GM21390 (cell line): ENCODE data around the gene PEX14.
"Not testable (repeated sequence)": the region's sequence is repeated elsewhere in the genome, so short reads cannot be mapped to it uniquely, and the experiment has no call there.

Experiments used
- ATAC-seq: cut with Tn5 transposase; IDR thresholded peaks from one replicate; pipeline ENCODE4 v1.9.1; 2021; ENCODE audit not compliant: unreplicated experiment

The PEX14 gene

DNA sequence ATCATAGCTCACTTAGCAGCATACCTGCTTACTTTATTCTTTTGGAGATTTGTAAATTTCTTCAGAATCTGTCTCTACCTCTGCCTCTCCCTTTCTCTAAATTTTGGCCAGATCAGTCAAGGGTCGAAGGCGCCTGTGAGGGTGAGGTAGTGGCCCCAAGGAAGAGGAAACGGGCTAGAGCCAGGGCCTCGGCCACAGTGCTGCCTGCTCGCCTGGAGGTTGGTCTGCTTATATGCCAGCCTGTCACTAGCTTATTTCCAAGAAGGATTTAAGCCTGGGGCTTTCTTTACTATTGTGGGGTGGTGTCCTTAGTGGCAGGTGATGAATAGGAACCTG, 19.6 kb downstream of the PEX14 start:
- no peak for ATAC-seq

DNA sequence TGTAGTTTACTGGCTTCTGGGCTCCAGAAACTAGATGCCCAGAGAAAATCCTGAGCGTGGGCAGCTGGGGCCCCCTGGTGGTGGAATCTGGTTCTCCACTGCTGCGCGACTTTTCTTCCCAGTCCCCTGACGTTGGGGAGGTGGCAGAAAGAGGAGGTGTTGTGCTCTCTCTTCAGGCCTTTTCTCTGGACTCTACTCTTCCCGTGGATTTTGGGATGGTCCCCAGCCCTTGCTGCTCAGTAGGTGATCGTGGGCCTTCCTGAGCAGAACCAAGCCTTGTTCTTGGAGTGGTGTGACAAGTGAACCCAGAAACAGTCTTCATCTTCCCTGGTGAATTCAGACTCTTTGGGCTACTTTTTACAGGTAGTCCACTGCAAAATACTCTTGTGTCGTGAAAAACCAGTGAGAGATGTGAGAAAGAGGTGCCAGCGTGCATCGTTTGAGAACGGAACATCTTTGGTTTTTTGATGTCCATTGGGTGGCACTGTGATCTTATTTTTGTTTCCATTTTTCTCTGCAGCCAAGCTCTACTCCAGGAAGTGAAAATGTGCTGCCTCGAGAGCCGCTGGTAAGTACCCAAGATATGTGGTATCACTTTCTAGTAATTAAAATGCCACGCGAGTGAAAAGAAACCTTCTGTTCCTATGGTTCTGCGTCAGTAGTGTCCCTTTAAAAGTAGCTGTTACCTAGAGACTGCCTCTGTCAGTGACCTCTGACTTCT, 20.2 kb downstream of the PEX14 start:
- peak; percentile 74 for ATAC-seq

DNA sequence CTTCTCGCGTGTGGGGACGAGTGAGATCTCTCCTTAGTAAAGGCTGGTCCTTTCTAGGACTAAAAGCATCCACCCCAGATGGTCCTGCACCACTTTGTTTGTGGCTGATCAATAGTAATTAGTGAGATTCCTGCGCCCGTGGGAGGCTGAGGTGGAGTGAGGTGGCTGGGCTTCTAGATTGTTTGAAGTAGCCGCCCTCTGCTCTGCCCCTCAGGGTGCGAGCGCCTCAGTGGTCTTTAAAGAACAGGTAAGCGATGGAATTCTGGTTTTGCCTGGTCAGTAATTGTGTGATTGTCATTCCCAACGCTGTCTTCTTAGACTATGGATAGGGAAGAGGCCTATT, 20.7 kb downstream of the PEX14 start:
- no peak for ATAC-seq

DNA sequence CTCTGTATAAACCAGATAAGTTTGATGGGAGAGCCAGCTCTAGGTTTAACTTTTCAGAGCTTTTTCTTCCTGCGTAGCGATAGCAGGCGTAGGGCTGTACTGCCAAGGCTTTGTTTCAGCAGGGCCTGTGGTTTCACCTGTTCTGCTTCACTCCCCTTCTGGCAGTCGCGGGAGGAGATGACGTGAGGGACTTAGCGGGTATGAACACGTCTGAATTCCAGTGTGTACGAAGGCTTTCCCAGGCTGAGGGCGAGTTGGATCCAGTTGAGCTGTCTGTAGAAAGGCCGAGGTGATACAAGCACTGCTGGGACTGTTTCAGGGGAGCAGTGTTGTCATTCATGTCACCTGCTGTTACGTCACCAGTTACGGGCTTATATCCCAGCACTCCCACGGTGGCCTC, 21.2 kb downstream of the PEX14 start:
- no peak for ATAC-seq

DNA sequence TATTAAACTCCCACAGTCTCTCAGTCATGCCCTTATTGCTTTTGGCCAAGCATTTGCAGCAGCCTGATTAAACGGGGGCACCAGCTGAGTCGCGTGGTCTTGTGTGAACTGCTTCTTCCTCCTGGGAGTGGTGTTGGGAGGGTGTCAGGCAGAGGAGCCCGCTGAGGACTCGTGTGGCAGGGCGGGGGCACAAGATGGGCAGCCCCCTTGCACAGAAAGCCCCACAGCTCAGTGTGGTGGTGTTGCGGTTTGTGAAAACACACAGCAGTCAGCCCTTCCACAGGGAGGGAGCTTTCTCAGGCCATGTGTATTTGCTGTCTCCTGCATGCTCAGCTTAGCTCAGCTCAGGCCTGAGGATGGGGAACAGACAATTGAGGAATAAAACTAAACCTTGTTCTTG, 22.4 kb downstream of the PEX14 start:
- no peak for ATAC-seq

DNA sequence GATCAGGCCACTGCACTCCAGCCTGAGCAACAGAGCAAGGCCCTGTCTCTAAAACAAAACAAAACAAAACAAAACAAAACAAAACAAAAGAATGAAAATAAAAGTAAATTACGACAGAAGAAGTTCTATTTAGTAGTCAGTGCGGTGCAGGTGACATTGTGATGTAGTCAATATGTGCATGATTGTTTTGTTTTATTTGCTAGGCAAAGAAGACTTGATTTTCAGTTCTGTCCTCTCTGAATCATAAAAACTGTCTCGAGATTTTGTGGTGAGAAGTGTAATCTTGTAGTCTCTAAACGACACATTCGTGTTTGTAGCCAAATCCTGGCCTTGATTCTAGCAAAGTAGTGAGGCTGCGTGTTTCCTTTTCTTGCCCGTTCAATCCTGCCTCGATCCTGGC, 23.5 kb downstream of the PEX14 start:
- no peak for ATAC-seq

DNA sequence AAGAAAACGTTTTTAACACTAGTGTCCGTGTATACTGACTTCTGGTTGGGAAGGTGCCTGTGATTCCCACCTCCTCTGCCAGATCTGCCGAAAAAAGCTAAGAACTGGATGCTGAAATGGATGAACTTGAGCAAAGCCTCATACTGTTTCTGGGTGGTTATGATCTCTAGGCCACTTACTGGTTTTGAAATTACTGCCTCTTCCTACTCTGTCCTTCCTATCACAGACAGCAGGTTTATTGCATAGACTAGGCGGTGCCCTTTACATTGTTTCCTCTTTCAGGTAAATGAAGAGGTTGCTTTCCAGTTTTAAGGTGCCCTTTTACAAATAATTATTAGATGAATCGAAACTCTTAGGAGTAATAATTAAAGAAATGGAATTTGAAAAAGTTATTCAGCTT, 27.5 kb downstream of the PEX14 start:
- no peak for ATAC-seq

DNA sequence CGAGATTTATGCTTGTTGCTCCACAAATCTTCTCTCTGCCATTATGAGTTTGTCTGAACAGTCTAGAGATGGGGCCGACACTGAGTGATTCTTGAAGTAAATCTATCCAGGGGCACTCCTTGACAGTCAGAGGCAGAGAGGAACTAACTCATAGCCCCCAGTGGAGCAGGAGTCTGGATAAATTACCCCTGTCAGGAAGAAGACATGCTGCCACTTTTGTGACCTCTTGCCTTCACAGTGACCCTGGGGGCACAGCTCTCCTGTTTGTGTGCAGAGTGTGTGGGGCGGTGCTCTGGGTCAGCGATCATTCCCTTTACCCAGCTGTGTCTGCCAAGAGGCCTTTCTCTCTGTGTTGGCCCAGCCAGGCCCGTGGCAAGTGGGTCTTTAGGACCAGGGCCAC, 29.5 kb downstream of the PEX14 start:
- ATAC-seq, result no peak

DNA sequence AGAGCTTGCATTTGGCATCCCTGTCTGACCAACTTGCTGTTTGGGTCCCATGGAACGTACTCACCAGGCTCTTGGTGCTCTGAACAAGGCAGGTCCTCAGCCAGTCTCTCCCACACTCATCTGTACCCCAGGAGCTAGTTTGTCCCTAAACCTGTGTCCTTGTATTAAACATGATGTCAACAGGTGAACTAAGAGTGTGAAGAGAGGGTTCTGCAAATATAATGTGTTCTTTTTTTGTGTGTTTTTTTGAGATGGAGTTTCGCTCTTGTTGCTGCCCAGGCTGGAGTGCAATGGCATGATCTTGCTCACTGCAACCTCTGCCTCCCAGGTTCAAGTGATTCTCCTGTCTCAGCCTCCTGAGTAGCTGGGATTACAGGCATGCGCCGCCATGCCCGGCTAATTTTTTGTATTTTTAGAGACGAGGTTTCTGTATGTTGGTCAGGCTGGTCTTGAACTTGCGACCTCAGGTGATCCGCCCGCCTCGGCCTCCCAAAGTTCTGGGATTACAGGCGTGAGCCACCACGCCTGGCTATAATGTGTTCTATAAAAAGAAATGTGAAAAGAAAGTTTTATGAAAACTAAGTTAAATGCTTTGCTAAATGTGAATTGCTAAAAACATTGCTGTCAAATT, 31.4 kb downstream of the PEX14 start:
- not testable (repeated sequence) for ATAC-seq

DNA sequence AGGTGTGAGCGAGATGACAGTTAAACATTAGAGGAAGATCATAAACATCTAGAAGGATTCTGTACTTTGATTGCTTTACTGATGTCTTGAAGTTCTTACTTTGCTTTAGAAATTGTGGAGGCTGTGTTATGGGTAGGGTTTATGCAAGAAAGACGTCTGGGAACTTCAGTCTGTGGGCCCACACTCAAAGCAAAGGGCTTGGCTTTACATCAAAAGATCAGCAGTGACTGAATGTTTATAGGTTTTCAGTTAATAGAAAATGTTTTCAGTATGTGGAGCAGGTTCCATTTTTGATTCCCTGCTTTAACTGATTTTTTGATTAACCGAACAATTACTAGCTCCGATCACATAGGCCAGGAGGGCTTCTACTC, 31.9 kb downstream of the PEX14 start:
- no peak for ATAC-seq

DNA sequence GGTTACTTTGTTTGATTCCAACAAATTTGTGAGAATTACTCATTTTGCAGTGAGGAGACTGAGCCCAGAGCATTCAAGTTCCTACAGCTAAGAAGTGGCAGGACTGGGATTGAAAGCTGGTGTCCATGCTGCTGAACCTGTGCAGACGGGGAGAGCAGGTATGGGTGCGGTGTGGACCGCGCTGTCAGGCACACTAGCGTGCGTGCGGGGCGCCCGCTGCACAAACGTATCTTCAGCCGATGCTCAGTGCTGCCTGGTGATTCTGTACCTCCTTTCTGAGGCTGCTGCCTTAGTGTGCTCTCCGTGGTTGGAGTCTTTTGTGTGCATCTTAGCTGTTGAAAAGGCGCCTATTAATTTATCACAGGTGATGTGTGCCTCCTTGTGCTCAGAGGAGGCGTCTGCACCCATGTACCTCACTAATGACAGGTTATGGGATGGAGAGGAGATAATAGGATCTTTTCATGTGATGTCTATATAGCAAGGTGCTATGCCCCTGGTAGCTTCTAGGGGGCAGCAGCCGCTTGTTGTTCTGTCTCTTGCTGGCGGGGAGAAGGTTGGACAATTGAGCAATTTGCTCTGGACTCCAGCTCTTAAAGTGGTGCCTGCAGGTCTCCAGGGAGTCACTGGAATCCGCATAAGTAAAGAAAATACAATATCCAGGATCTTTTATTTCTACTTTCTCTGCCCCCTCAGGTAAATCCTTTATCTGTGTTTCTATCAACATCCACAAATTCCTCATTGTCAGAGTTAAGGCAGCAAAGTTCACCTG, 32.5 kb downstream of the PEX14 start:
- ATAC-seq, result no peak

DNA sequence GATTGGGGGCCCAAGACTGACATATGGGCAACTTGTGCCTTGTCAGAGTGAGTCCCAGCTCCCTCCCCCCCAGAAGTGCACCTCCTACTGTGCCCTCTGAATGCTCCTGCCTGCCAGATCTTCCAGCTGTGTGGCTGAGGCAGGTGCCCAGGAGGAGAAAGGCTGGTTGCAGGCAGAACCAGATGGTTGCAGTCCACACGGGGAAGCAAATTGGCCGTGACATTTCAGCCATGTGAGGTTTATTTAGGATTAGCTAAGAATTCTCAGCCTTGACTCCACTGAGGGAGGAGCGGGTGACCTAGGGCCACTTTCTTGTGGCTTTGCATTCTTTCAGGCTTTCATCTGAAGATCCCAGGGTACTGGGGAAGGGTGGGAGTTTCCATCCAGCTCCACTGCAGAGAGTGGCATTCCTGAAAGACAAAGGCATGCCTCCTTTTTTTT, 33.8 kb downstream of the PEX14 start:
- no peak for ATAC-seq

DNA sequence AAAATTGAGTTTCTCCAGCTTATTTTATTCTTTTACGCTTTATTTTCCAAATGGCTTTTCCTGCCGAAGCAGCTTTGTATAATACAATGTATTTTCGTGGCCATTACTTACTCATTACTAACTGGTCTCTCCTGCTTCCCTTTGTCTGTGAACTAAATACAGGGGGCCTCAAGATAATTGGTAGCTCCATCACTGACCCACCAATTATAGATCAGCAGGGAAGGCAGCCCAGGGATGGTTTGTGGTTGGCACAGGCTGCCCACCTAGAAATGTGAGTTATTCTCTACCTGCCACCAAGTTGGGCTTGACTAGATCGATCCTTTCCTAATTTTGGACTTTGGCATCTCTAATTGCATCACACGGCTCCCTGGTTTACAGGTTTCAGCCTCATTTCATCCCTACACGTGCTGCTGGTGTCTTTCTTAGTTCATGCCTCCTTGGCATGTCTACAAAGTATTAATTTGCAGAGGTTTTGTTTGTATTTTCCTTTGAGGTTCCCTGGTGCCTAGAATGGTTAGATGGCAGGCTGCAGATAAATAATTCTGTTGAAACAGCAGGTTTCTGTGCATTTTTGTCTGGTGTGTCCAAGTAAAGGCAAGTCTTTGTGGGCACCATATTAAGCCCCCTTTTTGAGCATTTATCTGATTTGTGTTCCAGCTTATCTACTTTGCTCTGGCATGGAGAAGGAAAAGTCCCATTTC, 35.2 kb downstream of the PEX14 start:
- no peak for ATAC-seq

DNA sequence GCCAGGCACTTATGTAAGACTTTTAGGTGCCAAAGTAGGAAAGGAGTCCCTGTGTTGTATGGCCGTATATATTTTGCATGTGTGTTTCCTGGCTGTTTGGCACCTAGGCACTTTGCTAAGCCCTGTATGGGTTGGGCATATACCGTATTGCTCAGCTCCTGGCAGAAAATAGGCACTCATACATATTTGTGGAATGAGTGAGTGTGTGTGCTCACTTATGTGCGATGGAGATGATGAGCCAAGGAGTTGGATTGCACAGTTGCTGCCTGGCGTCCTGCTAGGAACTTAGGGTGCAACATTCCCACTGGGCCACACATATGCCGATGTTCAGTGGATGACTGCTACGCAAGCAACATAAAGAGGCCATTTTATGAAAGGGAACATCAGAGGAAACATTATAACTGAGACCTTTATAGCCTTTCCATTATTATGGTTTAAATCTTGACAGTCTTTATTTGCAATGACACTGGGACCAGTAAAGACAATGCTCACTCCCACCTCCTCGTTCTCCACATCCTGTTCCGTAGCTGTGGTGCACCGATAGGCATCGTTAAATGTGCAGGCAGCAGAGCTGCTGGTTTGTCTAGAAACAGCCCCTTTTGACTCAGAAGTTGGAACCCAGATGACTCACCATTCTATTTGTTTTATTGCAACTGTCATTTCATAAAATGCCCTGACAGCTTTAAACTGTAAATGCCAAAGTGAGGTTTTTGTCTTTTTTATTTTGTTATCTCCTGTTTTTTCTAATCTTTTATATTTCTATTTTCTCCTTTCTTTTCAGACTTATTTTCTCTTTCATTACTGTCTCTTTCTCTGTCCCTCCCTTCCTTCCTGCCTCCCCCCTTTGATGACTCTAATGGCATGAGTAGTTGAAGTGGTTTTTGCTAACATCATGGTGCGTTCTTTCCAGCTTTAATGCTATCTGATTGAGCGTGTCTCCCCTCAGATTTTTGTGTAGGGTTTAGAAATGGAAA, 36.1 kb downstream of the PEX14 start:
- peak; percentile 84 for ATAC-seq

DNA sequence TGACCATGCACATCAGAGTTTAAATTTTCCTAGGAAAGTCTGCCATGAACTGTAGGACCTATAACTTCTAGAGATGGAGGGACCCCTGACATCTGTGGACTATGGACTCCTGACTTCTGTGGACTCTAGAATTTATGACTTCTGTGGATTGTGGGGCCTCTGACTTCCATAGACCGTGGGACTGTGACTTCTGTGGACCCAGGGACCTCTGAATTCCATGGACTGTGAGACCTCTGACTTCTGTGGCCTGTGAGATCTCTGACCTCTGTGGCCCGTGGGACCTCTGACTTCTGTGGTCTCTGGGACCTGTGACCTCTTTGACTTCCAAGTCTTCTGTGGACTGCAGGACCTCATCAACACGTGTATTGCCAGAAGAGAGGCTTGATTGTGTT, 36.7 kb downstream of the PEX14 start:
- no peak for ATAC-seq

DNA sequence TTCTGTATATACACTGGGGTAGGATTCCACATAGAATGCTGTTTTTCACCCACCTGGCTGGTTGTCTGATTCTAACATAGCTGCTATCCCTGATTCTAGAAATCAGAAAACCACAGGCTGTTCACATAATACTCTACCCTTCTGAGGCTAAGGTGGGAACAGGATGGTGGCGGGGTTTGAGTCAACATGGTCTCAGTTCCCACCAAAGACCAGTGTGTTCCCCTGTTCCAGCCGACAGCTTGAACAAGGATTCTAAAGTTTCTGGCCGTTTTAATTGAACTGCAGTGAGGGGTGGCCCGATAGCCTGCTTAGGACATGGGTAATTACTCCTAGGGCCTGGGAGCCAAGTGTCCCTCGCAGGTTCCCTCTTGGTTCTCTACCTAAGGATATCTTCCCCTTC, 38.4 kb downstream of the PEX14 start:
- no peak for ATAC-seq

DNA sequence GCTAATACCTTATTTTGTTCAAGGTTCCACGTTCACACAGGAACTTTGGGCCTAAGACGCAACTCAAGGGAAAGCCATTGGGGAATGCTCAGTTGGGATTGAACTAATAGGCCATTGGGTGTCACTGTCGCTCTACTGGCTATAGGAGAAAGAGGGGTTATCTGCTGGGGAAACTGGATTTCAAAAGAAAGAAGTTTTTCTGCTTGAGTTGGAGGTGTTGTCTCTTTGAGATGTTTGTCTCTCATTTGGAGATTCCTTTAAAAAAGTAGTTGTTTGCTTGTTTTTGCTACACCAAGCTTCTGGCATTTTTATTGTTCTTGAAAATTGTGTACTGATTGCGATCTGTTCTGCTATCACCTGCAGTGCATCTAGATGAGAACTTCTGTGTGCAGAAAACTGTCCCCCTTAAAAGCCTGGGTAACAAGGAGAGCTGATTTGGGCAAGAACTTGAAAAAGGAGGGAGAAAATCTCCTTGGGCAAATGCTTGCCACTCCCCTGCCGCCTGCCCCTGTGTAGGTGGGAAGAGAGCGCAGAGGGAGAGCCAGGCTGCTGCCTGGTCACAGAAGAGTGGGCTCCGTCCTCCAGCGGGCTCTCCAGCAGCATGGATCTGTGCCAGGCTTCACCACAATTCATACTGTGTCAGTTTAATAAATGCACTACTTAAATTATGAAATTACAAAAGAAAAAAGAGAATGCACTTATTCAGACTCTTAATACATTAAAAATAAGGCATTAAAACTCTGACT, 39.9 kb downstream of the PEX14 start:
- no peak for ATAC-seq

DNA sequence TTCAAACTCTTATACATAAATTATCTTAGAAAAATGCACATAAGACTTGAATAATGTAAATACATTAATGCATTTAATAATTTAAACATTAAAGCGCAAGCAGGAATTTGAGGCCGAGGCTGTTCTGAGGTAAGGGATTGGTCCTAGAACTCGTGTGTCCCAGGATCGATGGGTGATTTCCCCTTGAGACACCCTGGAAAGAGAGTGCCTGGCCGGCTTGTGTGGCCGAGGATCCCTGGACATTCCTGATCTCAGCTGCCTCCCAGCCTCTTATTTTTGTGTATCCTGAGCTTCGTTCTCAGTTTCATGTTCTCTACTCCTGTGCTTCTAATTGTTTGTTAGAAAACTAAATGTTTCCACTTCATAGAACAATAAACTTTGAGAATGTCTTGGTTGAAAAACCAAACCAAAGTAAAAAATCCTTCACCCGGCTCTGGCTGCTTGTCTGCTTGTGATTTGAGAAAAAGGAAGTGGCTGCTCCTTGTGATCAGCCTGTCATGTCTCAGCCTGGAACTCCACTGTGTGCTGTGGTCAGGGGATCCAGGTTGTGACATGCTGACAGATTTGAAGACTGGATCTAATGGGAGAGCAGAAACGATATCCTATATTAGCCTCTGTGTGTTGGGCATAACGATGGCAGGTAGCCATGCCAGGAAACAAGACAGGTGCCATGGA, 40.7 kb downstream of the PEX14 start:
- ATAC-seq, result no peak

DNA sequence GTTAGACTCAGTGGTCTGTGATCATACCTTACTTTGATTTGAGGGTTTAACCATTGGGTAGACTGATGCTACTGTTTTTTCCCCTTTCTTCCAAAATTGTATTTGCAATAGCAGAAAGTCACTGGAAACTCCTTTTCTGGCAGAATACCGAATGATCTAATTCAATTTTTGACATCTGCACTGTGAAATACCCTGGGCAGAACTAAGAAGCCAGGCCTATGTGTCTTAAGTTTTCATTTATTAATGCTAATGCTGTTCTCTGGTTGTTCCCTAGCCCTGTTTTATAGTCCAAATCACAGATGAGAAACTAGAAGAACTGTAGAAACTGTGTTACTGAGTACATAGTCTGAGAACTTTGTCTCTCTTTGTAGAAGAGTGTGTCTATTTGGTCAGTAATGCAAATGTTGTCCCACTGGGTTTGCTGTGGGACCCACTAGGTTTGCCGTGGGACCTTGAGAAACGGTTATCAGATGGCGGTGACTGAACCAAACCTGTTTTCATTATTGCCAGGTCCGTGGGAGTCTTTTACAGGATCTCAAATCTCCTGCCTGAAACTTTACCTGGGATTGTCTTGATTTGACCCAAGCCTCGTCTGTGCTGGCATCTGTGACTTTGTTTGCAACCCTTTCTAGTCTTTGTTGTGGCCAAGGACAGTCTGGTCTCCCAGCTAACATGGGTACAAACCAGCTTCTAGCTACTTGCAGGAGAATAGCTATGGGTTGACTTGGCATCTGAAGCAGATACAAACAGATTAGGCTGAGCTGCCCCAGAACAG, 41.4 kb downstream of the PEX14 start:
- ATAC-seq, result no peak
